CD14-positive monocyte (primary cell): ENCODE measurements around the gene EDC3. TPM values are rescaled to one million over a fixed set of nuclear protein-coding genes. Genes with fewer than 3 reads are reported as not detected.
A peak's percentile ranks its signal among the peaks of the same experiment; 100 is the strongest.

Experiments
- DNase-seq, 3 donors: peaks; one replicate each; pipeline ENCODE4 v3.0.0-alpha.2; 2011 to 2022
- H2AFZ ChIP-seq: 2 replicates; pipeline ENCODE4 v1.6.0; 2012; ENCODE audit warnings: mild to moderate bottlenecking, low read depth, low read length, inconsistent platforms; ENCODE audit not compliant: insufficient read depth, poor library complexity, severe bottlenecking
- H3K27ac ChIP-seq, 2 donors: 1 replicate in 1 of 2; 2 replicates in 1 of 2; pipeline ENCODE4 v1.5.1; 2012 to 2013; ENCODE audit warnings: low read length in 2 of 2, control low read depth in 1 of 2, inconsistent platforms in 1 of 2, low read depth in 1 of 2, mild to moderate bottlenecking in 1 of 2
- H3K27me3 ChIP-seq, 2 donors: one replicate each; pipeline versions ENCODE4 v1.6.0 to v1.6.1; 2011 to 2013; ENCODE audit warnings: low read length in 2 of 2; ENCODE audit not compliant: control insufficient read depth in 2 of 2, insufficient read depth in 2 of 2
- H3K36me3 ChIP-seq, 2 donors: replicated peaks in 1 of 2; 1 replicate in 1 of 2; 2 replicates in 1 of 2; pipeline versions ENCODE4 v1.5.1 to v1.6.1; 2012 to 2013; ENCODE audit warnings: low read length in 2 of 2, control low read depth in 1 of 2, inconsistent platforms in 1 of 2, mild to moderate bottlenecking in 1 of 2; ENCODE audit not compliant: insufficient read depth in 2 of 2, control insufficient read depth in 1 of 2
- H3K4me1 ChIP-seq, 2 donors: 1 replicate in 1 of 2; 2 replicates in 1 of 2; pipeline versions ENCODE4 v1.5.1 to v1.6.1; 2012 to 2013; ENCODE audit warnings: low read length in 2 of 2, control low read depth in 1 of 2, inconsistent platforms in 1 of 2, mild to moderate bottlenecking in 1 of 2, moderate library complexity in 1 of 2; ENCODE audit not compliant: insufficient read depth in 2 of 2, control insufficient read depth in 1 of 2
- H3K4me2 ChIP-seq: replicated peaks from 2 replicates; pipeline ENCODE3; 2012; ENCODE audit warnings: low read length, moderate library complexity, mild to moderate bottlenecking; ENCODE audit not compliant: poor library complexity, severe bottlenecking; ENCODE audit errors: extremely low read depth
- H3K4me3 ChIP-seq, 3 experiments: fragments of 200-600 bp in 1 of 3; sonication (generic) in 1 of 3; replicated peaks in 1 of 3; 1 replicate in 2 of 3; 2 replicates in 1 of 3; pipeline ENCODE4 v1.5.1; 2011 to 2013; ENCODE audit warnings: low read length in 3 of 3, mild to moderate bottlenecking in 3 of 3, control low read depth in 2 of 3, low read depth in 2 of 3, inconsistent platforms in 1 of 3, moderate library complexity in 1 of 3
- H3K79me2 ChIP-seq: 2 replicates; pipeline ENCODE4 v1.6.0; 2012; ENCODE audit warnings: mild to moderate bottlenecking, control low read depth, inconsistent platforms, low read length, moderate library complexity; ENCODE audit not compliant: insufficient read depth
- H3K9ac ChIP-seq: 2 replicates; pipeline ENCODE4 v1.6.0; 2017; ENCODE audit warnings: low read length, mild to moderate bottlenecking; ENCODE audit not compliant: insufficient read depth, poor library complexity, severe bottlenecking
- H3K9me3 ChIP-seq, 2 donors: replicated peaks in 1 of 2; 1 replicate in 1 of 2; 2 replicates in 1 of 2; pipeline versions ENCODE4 v1.5.1 to v1.6.1; 2012 to 2013; ENCODE audit warnings: low read length in 2 of 2, control low read depth in 1 of 2; ENCODE audit not compliant: control insufficient read depth in 1 of 2, insufficient read depth in 1 of 2
- H4K20me1 ChIP-seq: 2 replicates; pipeline ENCODE4 v1.6.0; 2012; ENCODE audit warnings: mild to moderate bottlenecking, low read length, control low read depth, moderate library complexity; ENCODE audit not compliant: insufficient read depth
- H3K27ac Mint-ChIP-seq, 7 donors: one replicate each; pipeline ENCODE4 v1.8.0; 2020; ENCODE audit warnings: mild to moderate bottlenecking in 7 of 7, mixed read lengths in 7 of 7, moderate library complexity in 6 of 7, inconsistent platforms in 2 of 7
- H3K27me3 Mint-ChIP-seq, 3 donors: one replicate each; pipeline ENCODE4 v1.8.0; 2021 to 2022; ENCODE audit warnings: low read depth in 3 of 3, mild to moderate bottlenecking in 3 of 3, mixed read lengths in 3 of 3, moderate library complexity in 3 of 3, inconsistent platforms in 1 of 3
- H3K36me3 Mint-ChIP-seq, 2 donors: one replicate each; pipeline ENCODE4 v1.8.0; 2020; ENCODE audit warnings: mixed read lengths in 2 of 2, inconsistent platforms in 1 of 2, mild to moderate bottlenecking in 1 of 2
- H3K4me1 Mint-ChIP-seq: one replicate; pipeline ENCODE4 v1.8.0; 2020; ENCODE audit warnings: mild to moderate bottlenecking, mixed read lengths
- H3K4me3 Mint-ChIP-seq, 2 donors: one replicate each; pipeline ENCODE4 v1.8.0; 2020; ENCODE audit warnings: mild to moderate bottlenecking in 2 of 2, mixed read lengths in 2 of 2, moderate library complexity in 1 of 2
- H3K9me3 Mint-ChIP-seq, 7 donors: one replicate each; pipeline ENCODE4 v1.8.0; 2020 to 2022; ENCODE audit warnings: mixed read lengths in 7 of 7, mild to moderate bottlenecking in 6 of 7, moderate library complexity in 6 of 7, inconsistent platforms in 2 of 7
- CTCF ChIP-seq: fragments of 200-600 bp; IDR thresholded peaks from one replicate; pipeline ENCODE4 v1.8.0; 2022; ENCODE audit warnings: antibody characterized with exemption, mild to moderate bottlenecking
- WGBS: methylation state at CpG from one replicate; pipeline ENCODE4 v1.1.5; 2013; ENCODE audit warnings: missing lambda C conversion rate; ENCODE audit not compliant: insufficient coverage; 5-methylcytosine and 5-hydroxymethylcytosine counted together
- intact Hi-C, 2 donors: fragments of 100-400 bp; cut with micrococcal nuclease; formaldehyde crosslinking; loops; one replicate each; pipeline versions ENCODE4 v1.15.0 to v1.15.1; 2023
- polyA plus RNA-seq, 3 donors: library from polyadenylated mRNA; depleted of rRNA in 1 of 3; unstranded in 2 of 3; stranded (reverse) in 1 of 3; fragments of 300-500 nt in 2 of 3; fragments of >200 nt in 1 of 3; fragmentation: Illumina TruSeq in 2 of 3; gene quantifications; 1 replicate in 2 of 3; 2 replicates in 1 of 3; pipeline ENCODE4 v1.2.3, GENCODE V29; 2012 to 2021

EDC3 gene
- polyA plus RNA-seq, 3 donors, result 10.0 to 14.9 (median 10.5) TPM

DNA sequence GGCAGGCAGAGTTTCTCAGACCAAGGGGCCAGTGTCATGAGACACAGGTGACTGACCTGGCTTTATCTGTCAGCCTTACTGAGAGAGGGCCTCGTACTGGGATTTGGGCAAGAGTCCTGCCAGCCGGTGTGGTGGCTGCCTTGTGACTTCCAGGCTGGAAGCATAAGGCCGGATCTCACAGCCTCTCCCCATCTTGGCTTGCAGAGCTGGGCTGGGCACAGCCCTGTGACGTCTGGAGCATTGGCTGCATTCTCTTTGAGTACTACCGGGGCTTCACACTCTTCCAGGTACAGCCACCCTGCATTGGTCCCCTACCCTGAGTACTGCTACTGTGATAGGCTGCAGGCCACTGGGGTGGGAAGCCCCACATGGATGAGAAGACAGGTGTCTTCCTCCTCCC, 68.1 kb downstream of the EDC3 start:
- Histone ChIP-seq H3K27me3 (no peaks in the 10 kb centered on the region), H3K9ac (no peak overlapping the region), H3K9me3 (no peaks in the 10 kb centered on the region), H3K4me2 (no peak overlapping the region), H3K4me1 (no peaks in the 10 kb centered on the region), H3K27ac (peak overlapping the region in 1 of 2 donors; percentile 15), H4K20me1 (peaks cover 100% of the 10 kb centered on the region), H3K36me3 (peaks cover 97 to 100% of the 10 kb centered on the region in 2 donors), H3K79me2 (peaks cover 10% of the 10 kb centered on the region), H2AFZ (no peak overlapping the region), H3K4me3 (no peak overlapping the region)
- H3K27ac Mint-ChIP-seq, result peak overlapping the region in 2 of 7 donors; percentile 52 to 65
- intact Hi-C loops, result no loop called here
- no peak overlapping the region for H3K4me3 Mint-ChIP-seq
- peaks cover 86 to 95% of the 10 kb centered on the region in 2 donors for H3K36me3 Mint-ChIP-seq
- H3K9me3 Mint-ChIP-seq, result no peaks in the 10 kb centered on the region
- 87% methylated on average over 4 of the region's 5 CpGs for WGBS
- peaks cover 0 to 4% (median 0%) of the 10 kb centered on the region in 3 donors for H3K27me3 Mint-ChIP-seq
- H3K4me1 Mint-ChIP-seq, result peaks cover 6% of the 10 kb centered on the region
- no peak for TF ChIP-seq CTCF
- DNase-seq, result no peak

GRCh38 chr15:74626752-74627692, 68.8 kb downstream of the EDC3 start:
- peaks cover 6% of the 10 kb centered on the region for H3K4me1 Mint-ChIP-seq

More at GRCh38 chr15:74626752-74627692, 68.8 kb downstream of the EDC3 start:
- 70% methylated on average over 5 of the region's 10 CpGs for WGBS
- Mint-ChIP-seq H3K36me3 (peaks cover 86 to 95% of the 10 kb centered on the region in 2 donors), H3K4me3 (no peak overlapping the region), H3K9me3 (no peaks in the 10 kb centered on the region), H3K27me3 (peaks cover 0 to 4% (median 0%) of the 10 kb centered on the region in 3 donors), H3K27ac (peak overlapping the region in 3 of 7 donors; percentile 13 to 61 (median 60))
- H3K9ac ChIP-seq, result no peak overlapping the region
- TF ChIP-seq CTCF, result no peak
- no peaks in the 10 kb centered on the region for H3K9me3 ChIP-seq
- DNase-seq, result no peak
- H3K27ac ChIP-seq, result peak overlapping the region in 1 of 2 donors; percentile 27
- H3K79me2 ChIP-seq, result peaks cover 18% of the 10 kb centered on the region
- no peaks in the 10 kb centered on the region for H3K4me1 ChIP-seq
- no peaks in the 10 kb centered on the region for H3K27me3 ChIP-seq
- peaks cover 97 to 100% of the 10 kb centered on the region in 2 donors for H3K36me3 ChIP-seq
- intact Hi-C loops, result no loop called here
- no peak overlapping the region for H3K4me2 ChIP-seq
- H3K4me3 ChIP-seq, result no peak overlapping the region
- H2AFZ ChIP-seq, result no peak overlapping the region
- peaks cover 100% of the 10 kb centered on the region for H4K20me1 ChIP-seq
